HCT116 (cell line): ENCODE results near the gene KIF12. TPM values are rescaled to one million over a fixed set of nuclear protein-coding genes. Genes with fewer than 3 reads are reported as not detected.
"Not testable (repeated sequence)": the region's sequence is repeated elsewhere in the genome, so short reads cannot be mapped to it uniquely, and the experiment has no call there.

Experiments used
- ATAC-seq: fragments of 200-7000 bp; cut with Tn5 transposase; 2 replicates; pipeline ENCODE4 v1.9.1; 2020; ENCODE audit warnings: mild to moderate bottlenecking, moderate library complexity
- BruUV-seq: library from RNA; stranded (reverse); fragments of 400-500 nt; replicated peaks from 2 replicates; lab custom pipeline; 2021; lab: Mats Ljungman, UMichigan
- CTCF ChIA-PET: fragments of 300-600 bp; sonication (Branson Sonifier 250); formaldehyde crosslinking; loops from one replicate; lab custom pipeline; 2021; ENCODE audit warnings: antibody characterized with exemption; lab: Charles Lee
- POLR2A ChIA-PET: fragments of 300-600, 350-600 bp; sonication (Branson Sonifier 250); formaldehyde crosslinking; loops from one replicate; lab custom pipeline; 2021; ENCODE audit warnings: antibody characterized with exemption; lab: Charles Lee
- RAD21 ChIA-PET, 2 experiments: fragments of 300-600 bp; sonication (Branson Sonifier 250); formaldehyde crosslinking; loops; one replicate each; lab custom pipeline; 2023; ENCODE audit warnings: low total read pairs in 2 of 2; ENCODE audit not compliant: uncharacterized antibody in 2 of 2, unreplicated experiment in 2 of 2, low non-redundant PET in 1 of 2; lab: Charles Lee
- DNase-seq: peaks from one replicate; pipeline ENCODE4 v3.0.0-alpha.2; 2010; ENCODE audit warnings: low read depth, low spot score
- H2AFZ ChIP-seq: fragments of 200-600 bp; shearing (Covaris generic), sonication (generic); 2 replicates; pipeline ENCODE4 v1.6.1; 2017; ENCODE audit warnings: low read depth, mixed run types, mixed read lengths, antibody characterized with exemption, low read length; ENCODE audit not compliant: poor library complexity, severe bottlenecking
- H3K27ac ChIP-seq: 2 replicates; pipeline ENCODE4 v1.5.1; 2012; ENCODE audit warnings: low read depth, low read length
- H3K27me3 ChIP-seq: fragments of 200-600 bp; sonication (generic); 2 replicates; pipeline ENCODE4 v1.6.1; 2016; ENCODE audit warnings: mixed run types, low read length, mixed read lengths; ENCODE audit not compliant: insufficient read depth
- H3K36me3 ChIP-seq, 2 experiments: fragments of 200-500 bp in 1 of 2; fragments of 200-600 bp in 1 of 2; sonication (Bioruptor generic) in 1 of 2; sonication (generic) in 1 of 2; 2 replicates each; pipeline versions ENCODE4 v1.5.1 to v1.6.1; 2014 to 2016; ENCODE audit warnings: low read length in 2 of 2, inconsistent platforms in 1 of 2, mixed read lengths in 1 of 2, mixed run types in 1 of 2; ENCODE audit not compliant: insufficient read depth in 2 of 2, control insufficient read depth in 1 of 2
- H3K4me1 ChIP-seq, 2 experiments: fragments of 200-600 bp in 1 of 2; sonication (generic) in 1 of 2; 2 replicates each; pipeline versions ENCODE4 v1.5.1 to v1.6.1; 2012 to 2017; ENCODE audit warnings: low read length in 2 of 2, inconsistent platforms in 1 of 2, mild to moderate bottlenecking in 1 of 2, mixed read lengths in 1 of 2, mixed run types in 1 of 2, moderate library complexity in 1 of 2; ENCODE audit not compliant: insufficient read depth in 2 of 2, control insufficient read depth in 1 of 2
- H3K4me2 ChIP-seq: fragments of 200-600 bp; sonication (generic); 2 replicates; pipeline ENCODE4 v1.6.1; 2017; ENCODE audit warnings: mixed run types, low read length, mixed read lengths
- H3K4me3 ChIP-seq, 2 experiments: fragments of 200-600 bp in 1 of 2; sonication (generic) in 1 of 2; replicated peaks in 1 of 2; 2 replicates each; pipeline ENCODE4 v1.5.1; 2011 to 2016; ENCODE audit warnings: low read length in 2 of 2, control low read depth in 1 of 2, low read depth in 1 of 2, mild to moderate bottlenecking in 1 of 2, mixed read lengths in 1 of 2, mixed run types in 1 of 2
- H3K79me2 ChIP-seq: fragments of 200-600 bp; sonication (generic); 2 replicates; pipeline ENCODE4 v1.6.1; 2017; ENCODE audit warnings: mild to moderate bottlenecking, mixed run types, low read length, moderate library complexity, mixed read lengths; ENCODE audit not compliant: insufficient read depth
- H3K9ac ChIP-seq: fragments of 200-600 bp; sonication (generic); 2 replicates; pipeline ENCODE4 v1.6.1; 2016; ENCODE audit warnings: low read length, mixed read lengths
- H3K9me2 ChIP-seq: fragments of 200-600 bp; sonication (generic), shearing (Covaris generic); 2 replicates; pipeline ENCODE4 v1.6.1; 2017; ENCODE audit warnings: mixed run types, mild to moderate bottlenecking, moderate library complexity; ENCODE audit not compliant: insufficient read depth
- H3K9me3 ChIP-seq, 2 experiments: fragments of 200-500 bp in 1 of 2; fragments of 200-600 bp in 1 of 2; sonication (Bioruptor generic) in 1 of 2; sonication (generic) in 1 of 2; 2 replicates each; pipeline ENCODE4 v1.6.1; 2014 to 2017; ENCODE audit warnings: low read length in 2 of 2, mixed read lengths in 2 of 2, inconsistent platforms in 1 of 2, low read depth in 1 of 2, mild to moderate bottlenecking in 1 of 2, mixed run types in 1 of 2, moderate library complexity in 1 of 2; ENCODE audit not compliant: control insufficient read depth in 1 of 2, insufficient read depth in 1 of 2
- H4K20me1 ChIP-seq: fragments of 200-600 bp; sonication (generic), shearing (Covaris generic); 2 replicates; pipeline ENCODE4 v1.6.1; 2017; ENCODE audit warnings: mixed run types, mild to moderate bottlenecking, moderate library complexity; ENCODE audit not compliant: insufficient read depth
- ZFX ChIP-seq: fragments of 450-650 bp; IDR thresholded peaks from 2 replicates; pipeline ENCODE4 v1.6.1; 2017
- intact Hi-C: fragments of 100-400 bp; cut with micrococcal nuclease; formaldehyde crosslinking; loops from 2 replicates; pipeline ENCODE4 v1.10.0; 2022
- total RNA-seq: library from RNA; stranded (reverse); gene quantifications from one replicate; pipeline ENCODE4 v1.2.1, GENCODE V29; 2021; ENCODE audit not compliant: unreplicated experiment

Gene KIF12
- total RNA-seq, 1 experiment from 2014 or later, result 6.4 TPM

- ChIA-PET RAD21 (interaction anchor here in 1 of 2 experiments (0.5 kb wide), 1 partner anchor 14 kb away, joined by 7 read pairs; no protein-coding TSS in a partner anchor), POLR2A (no interaction called here), CTCF (interaction anchor here (0.7 to 3.1 kb wide), 6 partner anchors 12 to 346 kb away, joined by 3 to 20 read pairs (median 4); no protein-coding TSS in a partner anchor)
- no peak for TF ChIP-seq ZFX
- Histone ChIP-seq H3K36me3 (no peaks in the 10 kb centered on the region), H3K27me3 (no peaks in the 10 kb centered on the region), H3K9me2 (no peaks in the 10 kb centered on the region), H3K4me1 (no peaks in the 10 kb centered on the region), H3K79me2 (no peaks in the 10 kb centered on the region), H4K20me1 (no peaks in the 10 kb centered on the region), H2AFZ (no peak overlapping the region), H3K4me3 (no peak overlapping the region), H3K27ac (no peak overlapping the region), H3K4me2 (no peak overlapping the region), H3K9me3 (no peaks in the 10 kb centered on the region), H3K9ac (no peak overlapping the region)
- no peak for DNase-seq
- ATAC-seq, result no peak
- BruUV-seq, result no TSS peak
- intact Hi-C loops, result no loop called here
Measured at GRCh38 chr9:114083666-114084065, 15.4 kb downstream of the KIF12 start.

- ChIA-PET RAD21 (interaction anchor here (0.9 to 1.2 kb wide), 5 partner anchors 25 to 345 kb away, joined by 3 to 16 read pairs (median 7); no protein-coding TSS in a partner anchor), CTCF (interaction anchor here (0.6 to 3.1 kb wide), 21 partner anchors 8 to 401 kb away, joined by 3 to 41 read pairs (median 4); no protein-coding TSS in a partner anchor)
- H2AFZ ChIP-seq, H3K4me2 ChIP-seq, H3K27ac ChIP-seq, H3K9ac ChIP-seq, H3K4me1 ChIP-seq, H3K36me3 ChIP-seq, H3K27me3 ChIP-seq, ATAC-seq, H3K9me3 ChIP-seq, POLR2A ChIA-PET, H3K9me2 ChIP-seq, H3K79me2 ChIP-seq, H3K4me3 ChIP-seq, BruUV-seq, DNase-seq, H4K20me1 ChIP-seq: not testable (repeated sequence)
- intact Hi-C loops, result loop anchor here (1.0 kb wide), 2 partner anchors 208 to 222 kb away; no protein-coding TSS in a partner anchor
Measured at GRCh38 chr9:114082763-114083412, 16.2 kb downstream of the KIF12 start.
